H9 (cell line): ENCODE results near the gene NRCAM. TPM values are rescaled to one million over a fixed set of nuclear protein-coding genes. Genes with fewer than 3 reads are reported as not detected.

Experiments
- DNase-seq: peaks from one replicate; pipeline ENCODE4 v3.0.0-alpha.2; 2017
- H2AFZ ChIP-seq: one replicate; pipeline ENCODE4 v1.6.1; 2013; ENCODE audit warnings: mild to moderate bottlenecking, low read length, control low read depth, moderate library complexity
- H2AK5ac ChIP-seq: 2 replicates; pipeline ENCODE4 v1.6.1; 2013; ENCODE audit warnings: low read length, control low read depth, mixed read lengths; ENCODE audit not compliant: insufficient read length
- H2BK120ac ChIP-seq: one replicate; pipeline ENCODE4 v1.6.1; 2013; ENCODE audit warnings: low read depth, mild to moderate bottlenecking, low read length, control low read depth, inconsistent platforms; ENCODE audit not compliant: poor library complexity, severe bottlenecking
- H2BK12ac ChIP-seq: 2 replicates; pipeline ENCODE4 v1.6.1; 2013; ENCODE audit warnings: low read length, control low read depth, mixed read lengths, low read depth; ENCODE audit not compliant: insufficient read length
- H2BK15ac ChIP-seq: 2 replicates; pipeline ENCODE4 v1.6.1; 2013; ENCODE audit warnings: low read depth, low read length, control low read depth
- H2BK20ac ChIP-seq: one replicate; pipeline ENCODE4 v1.6.1; 2013; ENCODE audit warnings: low read depth, mild to moderate bottlenecking, low read length, control low read depth, inconsistent platforms; ENCODE audit not compliant: poor library complexity, severe bottlenecking
- H2BK5ac ChIP-seq: 2 replicates; pipeline ENCODE4 v1.6.1; 2013; ENCODE audit warnings: low read length, control low read depth, mixed read lengths; ENCODE audit not compliant: insufficient read length
- H3K14ac ChIP-seq: 2 replicates; pipeline ENCODE4 v1.6.1; 2013; ENCODE audit warnings: low read length, control low read depth; ENCODE audit not compliant: insufficient read depth
- H3K18ac ChIP-seq: 2 replicates; pipeline ENCODE4 v1.6.1; 2013; ENCODE audit warnings: low read depth, mild to moderate bottlenecking, mixed read lengths, low read length, control low read depth; ENCODE audit not compliant: insufficient read length
- H3K23ac ChIP-seq: 2 replicates; pipeline ENCODE4 v1.6.1; 2013; ENCODE audit warnings: low read length, control low read depth, mixed read lengths, low read depth; ENCODE audit not compliant: insufficient read length
- H3K23me2 ChIP-seq: 2 replicates; pipeline ENCODE4 v1.6.1; 2013; ENCODE audit warnings: low read depth, mild to moderate bottlenecking, mixed read lengths, low read length, control low read depth; ENCODE audit not compliant: insufficient read length, poor library complexity, severe bottlenecking
- H3K27ac ChIP-seq: 2 replicates; pipeline ENCODE4 v1.5.1; 2013; ENCODE audit warnings: low read length, control low read depth, mixed read lengths, low read depth; ENCODE audit not compliant: insufficient read length
- H3K27me3 ChIP-seq: 2 replicates; pipeline ENCODE4 v1.6.1; 2013; ENCODE audit warnings: low read length, control low read depth, inconsistent platforms; ENCODE audit not compliant: insufficient read depth
- H3K4ac ChIP-seq: 2 replicates; pipeline ENCODE4 v1.6.1; 2013; ENCODE audit warnings: low read depth, mild to moderate bottlenecking, control low read depth, inconsistent platforms, low read length, moderate library complexity
- H3K4me1 ChIP-seq: 2 replicates; pipeline ENCODE4 v1.6.1; 2013; ENCODE audit warnings: low read length, control low read depth, inconsistent platforms; ENCODE audit not compliant: insufficient read depth
- H3K4me2 ChIP-seq: 2 replicates; pipeline ENCODE4 v1.6.1; 2013; ENCODE audit warnings: low read length, control low read depth, mixed read lengths; ENCODE audit not compliant: insufficient read length, insufficient read depth
- H3K56ac ChIP-seq: 2 replicates; pipeline ENCODE4 v1.6.1; 2013; ENCODE audit warnings: low read depth, mild to moderate bottlenecking, mixed read lengths, low read length, control low read depth; ENCODE audit not compliant: insufficient read length
- H3K79me1 ChIP-seq: 2 replicates; pipeline ENCODE4 v1.6.1; 2013; ENCODE audit warnings: low read depth, mild to moderate bottlenecking, moderate library complexity, low read length, control low read depth, inconsistent platforms; ENCODE audit not compliant: insufficient read depth, poor library complexity, severe bottlenecking
- H3K79me2 ChIP-seq: 2 replicates; pipeline ENCODE4 v1.6.1; 2013; ENCODE audit warnings: low read length, control low read depth, inconsistent platforms; ENCODE audit not compliant: insufficient read depth
- H3K9ac ChIP-seq: 2 replicates; pipeline ENCODE4 v1.6.1; 2013; ENCODE audit warnings: low read length, control low read depth, mixed read lengths; ENCODE audit not compliant: insufficient read length; ENCODE audit errors: extremely low read depth
- H3K9me3 ChIP-seq: one replicate; pipeline ENCODE4 v1.6.1; 2013; ENCODE audit warnings: low read depth, low read length, inconsistent platforms; ENCODE audit not compliant: control insufficient read depth
- H3T11ph ChIP-seq: one replicate; pipeline ENCODE4 v1.6.1; 2013; ENCODE audit warnings: mild to moderate bottlenecking, low read length, control low read depth, inconsistent platforms
- H4K20me1 ChIP-seq: one replicate; pipeline ENCODE4 v1.6.1; 2013; ENCODE audit not compliant: control insufficient read depth, insufficient read length, insufficient read depth
- H4K5ac ChIP-seq: 2 replicates; pipeline ENCODE4 v1.6.1; 2013; ENCODE audit warnings: low read depth, mild to moderate bottlenecking, mixed read lengths, low read length, control low read depth; ENCODE audit not compliant: insufficient read length
- H4K8ac ChIP-seq: replicated peaks from 2 replicates; pipeline ENCODE4 v1.6.1; 2013; ENCODE audit warnings: low read length, control low read depth, mixed read lengths, low read depth; ENCODE audit not compliant: insufficient read length
- H4K91ac ChIP-seq: 2 replicates; pipeline ENCODE4 v1.6.1; 2013; ENCODE audit warnings: low read depth, mild to moderate bottlenecking, moderate library complexity, mixed read lengths, low read length, control low read depth; ENCODE audit not compliant: insufficient read length
- H3K27ac Mint-ChIP-seq, 3 experiments: 2 replicates in 2 of 3; 3 replicates in 1 of 3; pipeline ENCODE4 v1.8.0; 2020 to 2021; ENCODE audit warnings: mixed read lengths in 3 of 3, mild to moderate bottlenecking in 1 of 3, moderate library complexity in 1 of 3
- H3K27me3 Mint-ChIP-seq: 2 replicates; pipeline ENCODE4 v1.8.0; 2021; ENCODE audit warnings: low read depth, mild to moderate bottlenecking, moderate library complexity, mixed read lengths
- H3K36me3 Mint-ChIP-seq, 3 experiments: 2 replicates in 2 of 3; 3 replicates in 1 of 3; pipeline ENCODE4 v1.8.0; 2020 to 2021; ENCODE audit warnings: low read depth in 3 of 3, mixed read lengths in 3 of 3; ENCODE audit not compliant: insufficient read depth in 1 of 3
- H3K4me1 Mint-ChIP-seq, 2 experiments: 2 replicates each; pipeline ENCODE4 v1.8.0; 2020; ENCODE audit warnings: mixed read lengths in 2 of 2
- H3K4me3 Mint-ChIP-seq, 2 experiments: 2 replicates in 1 of 2; 3 replicates in 1 of 2; pipeline ENCODE4 v1.8.0; 2020 to 2021; ENCODE audit warnings: mild to moderate bottlenecking in 2 of 2, mixed read lengths in 2 of 2, moderate library complexity in 1 of 2
- H3K9me3 Mint-ChIP-seq, 2 experiments: 2 replicates in 1 of 2; 3 replicates in 1 of 2; pipeline ENCODE4 v1.8.0; 2020; ENCODE audit warnings: mild to moderate bottlenecking in 2 of 2, mixed read lengths in 2 of 2, moderate library complexity in 1 of 2
- WGBS: extraction: QIAGEN DNeasy Blood & Tissue Kit; methylation state at CpG from one replicate; pipeline ENCODE4 v1.1.7; 2013; ENCODE audit warnings: missing lambda C conversion rate, low lambda C conversion rate, mixed read lengths; ENCODE audit not compliant: insufficient read length; ENCODE audit errors: extremely low coverage; 5-methylcytosine and 5-hydroxymethylcytosine counted together
- total RNA-seq: library from RNA; stranded (reverse); gene quantifications from 2 replicates; pipeline ENCODE4 v1.2.1, GENCODE V29; 2021
- TF ChIP-seq, protein P1 (sequence below): fragments of 200-600 bp; sonication (generic); conservative IDR thresholded peaks from 3 replicates; pipeline ENCODE4 v1.8.0; 2021; ENCODE audit warnings: antibody characterized with exemption, mild to moderate bottlenecking

The NRCAM gene
- total RNA-seq, 1 experiment from 2014 or later, result 2.3 TPM

DNA sequence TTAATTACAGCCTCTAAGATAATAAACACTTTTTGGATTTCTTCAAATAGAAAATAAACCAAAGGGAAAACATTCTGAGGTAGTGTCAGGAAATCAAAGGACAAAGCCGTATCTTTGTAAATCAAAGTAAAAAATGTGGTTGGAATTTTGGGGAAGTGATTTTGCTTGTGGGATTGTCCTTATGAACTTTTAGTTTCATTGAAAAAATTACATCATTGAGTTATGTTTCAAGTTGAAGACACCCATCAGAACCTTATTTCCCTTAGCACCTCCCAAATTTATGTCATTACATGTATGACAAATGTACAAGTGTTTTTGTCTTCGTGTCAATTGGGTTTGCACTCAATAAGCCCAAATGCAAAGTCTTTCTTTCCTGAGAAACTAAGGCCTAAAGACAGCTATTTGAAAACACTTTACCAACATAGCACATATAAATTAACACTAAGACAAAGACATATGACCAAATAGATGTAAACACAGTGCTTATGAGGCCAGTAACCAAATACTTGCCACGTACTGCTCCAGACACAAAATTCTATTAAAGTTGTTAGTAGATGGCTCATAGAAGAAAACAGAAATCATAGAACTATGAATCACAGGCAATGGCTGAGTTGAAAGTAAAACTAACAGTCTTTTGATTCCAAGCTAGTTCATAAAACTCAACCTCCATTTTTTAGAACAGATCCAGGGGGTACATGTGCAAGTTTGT, 299.2 kb downstream of the NRCAM start:
- no peak overlapping the region for H4K91ac ChIP-seq
- H3K9me3 ChIP-seq, result no peaks in the 10 kb centered on the region
- no peak overlapping the region for H2BK5ac ChIP-seq
- no peak for DNase-seq
- Mint-ChIP-seq H3K36me3 (no peaks in the 10 kb centered on the region), H3K4me1 (peaks cover 3% of the 10 kb centered on the region in 2 experiments; a peak in 2 of 4 replicates), H3K4me3 (no peak overlapping the region), H3K27me3 (no peaks in the 10 kb centered on the region), H3K27ac (no peak overlapping the region), H3K9me3 (no peaks in the 10 kb centered on the region)
- H3K56ac ChIP-seq, result no peak overlapping the region
- H2BK12ac ChIP-seq, result no peak overlapping the region
- no peak overlapping the region for H3K23ac ChIP-seq
- H2AFZ ChIP-seq, result no peak overlapping the region
- H3K9ac ChIP-seq, result no peak overlapping the region
- no peak overlapping the region for H3K4ac ChIP-seq
- TF ChIP-seq, protein P1, sequence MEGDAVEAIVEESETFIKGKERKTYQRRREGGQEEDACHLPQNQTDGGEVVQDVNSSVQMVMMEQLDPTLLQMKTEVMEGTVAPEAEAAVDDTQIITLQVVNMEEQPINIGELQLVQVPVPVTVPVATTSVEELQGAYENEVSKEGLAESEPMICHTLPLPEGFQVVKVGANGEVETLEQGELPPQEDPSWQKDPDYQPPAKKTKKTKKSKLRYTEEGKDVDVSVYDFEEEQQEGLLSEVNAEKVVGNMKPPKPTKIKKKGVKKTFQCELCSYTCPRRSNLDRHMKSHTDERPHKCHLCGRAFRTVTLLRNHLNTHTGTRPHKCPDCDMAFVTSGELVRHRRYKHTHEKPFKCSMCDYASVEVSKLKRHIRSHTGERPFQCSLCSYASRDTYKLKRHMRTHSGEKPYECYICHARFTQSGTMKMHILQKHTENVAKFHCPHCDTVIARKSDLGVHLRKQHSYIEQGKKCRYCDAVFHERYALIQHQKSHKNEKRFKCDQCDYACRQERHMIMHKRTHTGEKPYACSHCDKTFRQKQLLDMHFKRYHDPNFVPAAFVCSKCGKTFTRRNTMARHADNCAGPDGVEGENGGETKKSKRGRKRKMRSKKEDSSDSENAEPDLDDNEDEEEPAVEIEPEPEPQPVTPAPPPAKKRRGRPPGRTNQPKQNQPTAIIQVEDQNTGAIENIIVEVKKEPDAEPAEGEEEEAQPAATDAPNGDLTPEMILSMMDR, result no peak
- no peaks in the 10 kb centered on the region for H4K20me1 ChIP-seq
- H3K79me2 ChIP-seq, result no peaks in the 10 kb centered on the region
- H3K27me3 ChIP-seq, result no peaks in the 10 kb centered on the region
- H2AK5ac ChIP-seq, result no peak overlapping the region
- H4K5ac ChIP-seq, result no peak overlapping the region
- no peaks in the 10 kb centered on the region for H3K79me1 ChIP-seq
- H4K8ac ChIP-seq, result no peak overlapping the region
- H3K18ac ChIP-seq, result no peak overlapping the region
- no CpG with 5 or more reads among the region's 3 CpGs for WGBS
- no peak overlapping the region for H2BK20ac ChIP-seq
- H3T11ph ChIP-seq, result no peak overlapping the region
- H3K27ac ChIP-seq, result no peak overlapping the region
- no peak overlapping the region for H2BK120ac ChIP-seq
- no peak overlapping the region for H3K4me2 ChIP-seq
- H3K14ac ChIP-seq, result no peak overlapping the region
- no peaks in the 10 kb centered on the region for H3K23me2 ChIP-seq
- no peak overlapping the region for H2BK15ac ChIP-seq
- 0 out of 2 replicates have a peak, but pooled peaks cover 2% of the 10 kb centered on the region for H3K4me1 ChIP-seq
